ENCODE measurements around the gene NFIC. TPM values are rescaled to one million over a fixed set of nuclear protein-coding genes. Genes with fewer than 3 reads are reported as not detected.
"Not testable (repeated sequence)": the region's sequence is repeated elsewhere in the genome, so short reads cannot be mapped to it uniquely, and the experiment has no call there.

The NFIC gene
- total RNA-seq, 2 experiments from 2014 or later, result 12.6 to 13.1 TPM

DNA sequence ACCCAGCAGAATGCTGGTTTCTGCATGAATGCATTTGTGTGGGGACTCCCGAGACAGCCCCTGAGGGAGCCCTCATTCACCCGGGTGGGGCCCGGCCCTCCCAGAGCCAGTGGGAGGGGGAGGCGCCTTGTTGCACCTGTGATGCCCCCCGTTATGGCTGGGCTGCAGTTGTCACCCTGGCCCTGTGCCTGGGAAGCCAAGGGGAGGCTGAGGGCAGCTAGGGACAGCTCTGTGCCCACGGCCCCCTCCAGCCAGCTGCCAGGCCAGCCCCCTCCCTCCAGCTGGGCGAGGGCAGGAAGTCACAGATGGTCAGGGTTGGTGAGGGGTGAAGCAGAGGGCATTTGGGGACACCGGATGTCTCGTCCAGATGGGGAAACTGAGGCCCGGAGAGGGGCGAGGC lies 26.1 kb downstream of the NFIC start:
- ChIA-PET CTCF (interaction anchor here (1.1 kb wide), 1 partner anchor 37 kb away, joined by 4 read pairs; no protein-coding TSS in a partner anchor), POLR2A (no interaction called here)
- no peaks in the 10 kb centered on the region for H3K9me3 Mint-ChIP-seq
- H3K27me3 Mint-ChIP-seq, result no peaks in the 10 kb centered on the region
- DNase-seq, result no peak
- H3K4me3 Mint-ChIP-seq, result no peak overlapping the region
- H3K4me1 Mint-ChIP-seq, result peaks cover 15% of the 10 kb centered on the region
- no peak overlapping the region for H3K27ac Mint-ChIP-seq
- H3K36me3 Mint-ChIP-seq (ENCODE audit: low read depth), result no peaks in the 10 kb centered on the region

DNA sequence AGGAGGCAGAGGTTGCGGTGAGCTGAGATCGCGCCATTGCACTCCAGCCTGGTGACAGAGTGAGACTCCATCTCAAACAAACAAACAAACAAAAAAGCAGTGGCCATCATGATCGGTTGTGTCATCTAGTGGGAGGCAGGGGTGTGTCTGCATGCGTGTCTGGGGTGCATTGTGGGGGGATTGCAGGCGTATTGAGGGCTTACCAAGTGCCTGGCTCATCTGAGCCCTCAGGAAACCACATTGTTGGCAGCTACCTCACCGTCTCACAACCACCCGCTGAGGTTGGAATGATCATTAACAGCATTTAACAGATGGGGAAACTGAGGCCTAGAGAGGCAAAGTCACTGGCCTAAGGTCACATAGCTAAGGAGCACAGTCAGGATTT lies 30.5 kb downstream of the NFIC start:
- DNase-seq, result no peak
- Mint-ChIP-seq H3K27me3 (no peaks in the 10 kb centered on the region), H3K4me1 (no peaks in the 10 kb centered on the region), H3K4me3 (no peak overlapping the region), H3K36me3 (ENCODE audit: low read depth) (no peaks in the 10 kb centered on the region), H3K9me3 (no peaks in the 10 kb centered on the region), H3K27ac (no peak overlapping the region)
- CTCF ChIA-PET, result no interaction called here
- POLR2A ChIA-PET, result no interaction called here

DNA sequence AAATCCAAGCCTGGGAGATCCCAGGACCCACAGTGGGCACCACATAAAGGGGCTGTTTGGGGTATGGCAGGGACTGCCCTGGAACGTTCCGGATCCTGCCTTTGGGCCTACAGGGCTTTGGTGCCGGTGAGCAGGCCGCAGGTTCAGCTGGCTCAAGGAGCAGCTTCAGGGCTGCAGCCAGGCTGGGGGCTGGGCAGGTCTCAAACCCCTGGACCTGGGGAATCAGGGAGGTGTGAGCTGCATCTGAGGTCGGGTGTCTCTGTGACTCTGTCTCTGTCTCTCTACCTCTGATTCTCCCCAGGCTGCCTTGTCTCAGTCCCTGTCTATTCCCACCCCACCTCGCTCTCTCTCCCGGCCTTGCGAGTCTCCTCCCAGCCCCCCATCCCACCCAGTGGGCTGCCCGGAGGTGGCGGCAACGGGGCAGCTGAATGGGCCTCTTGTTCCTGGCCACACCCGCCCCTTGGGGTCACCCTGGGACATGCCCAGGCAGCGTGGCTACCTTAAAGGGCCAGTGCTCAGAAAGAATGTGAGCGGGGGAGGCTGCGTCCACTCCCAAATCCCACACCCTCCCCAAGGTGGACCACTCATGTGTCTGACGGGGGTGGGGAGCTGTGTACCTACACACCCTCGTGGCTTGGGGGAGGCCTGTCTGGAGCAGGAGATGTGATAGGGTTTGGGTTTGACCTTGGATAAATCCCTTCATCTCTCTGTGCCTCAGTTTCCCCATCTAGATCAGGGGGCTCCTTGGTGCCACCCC lies 31.1 kb downstream of the NFIC start:
- Mint-ChIP-seq H3K4me3 (no peak overlapping the region), H3K4me1 (no peaks in the 10 kb centered on the region), H3K9me3 (no peaks in the 10 kb centered on the region), H3K27ac (no peak overlapping the region), H3K27me3 (no peaks in the 10 kb centered on the region), H3K36me3 (ENCODE audit: low read depth) (no peaks in the 10 kb centered on the region)
- no peak for DNase-seq
- POLR2A ChIA-PET, result no interaction called here
- CTCF ChIA-PET, result no interaction called here

DNA sequence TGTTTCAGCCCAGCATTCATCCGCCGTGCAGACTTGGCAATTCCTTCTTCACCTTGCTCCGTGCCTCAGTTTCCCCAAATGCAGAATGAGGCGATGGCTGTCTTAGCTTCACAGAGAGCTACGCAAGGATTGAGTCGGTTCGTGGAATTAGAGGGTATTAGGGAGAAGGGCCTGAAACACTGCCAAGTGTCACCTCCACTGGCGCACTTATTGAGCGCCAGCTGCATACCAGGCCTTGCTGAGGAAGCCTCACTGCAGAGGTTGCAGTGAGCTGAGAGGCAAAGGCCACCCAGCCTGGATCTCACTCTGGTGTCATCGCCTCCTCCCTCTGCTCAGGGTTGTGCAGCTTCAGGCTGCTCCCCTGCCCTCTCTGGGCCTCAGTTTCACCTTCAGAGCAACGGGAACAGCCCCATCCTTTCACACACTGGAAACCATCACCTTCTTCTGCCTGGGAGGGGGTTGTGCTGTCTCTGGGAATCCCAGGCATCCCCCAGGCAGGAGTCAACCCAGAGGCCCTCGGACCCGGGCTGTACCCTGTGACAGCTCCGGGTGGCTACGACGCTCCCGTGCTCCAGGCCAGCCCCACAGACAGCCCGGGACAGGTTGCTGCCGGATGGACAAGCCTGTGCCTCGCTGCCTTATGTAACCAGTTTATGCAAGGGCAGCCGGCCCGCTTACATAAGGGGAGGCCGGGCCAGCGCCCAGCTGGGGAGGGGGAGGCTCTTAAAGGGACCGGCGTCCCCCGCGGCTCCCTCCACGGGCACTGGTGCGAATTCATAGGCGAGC lies 31.9 kb downstream of the NFIC start:
- POLR2A ChIA-PET, result no interaction called here
- H3K27ac Mint-ChIP-seq, result no peak overlapping the region
- H3K9me3 Mint-ChIP-seq, result no peaks in the 10 kb centered on the region
- H3K36me3 Mint-ChIP-seq (ENCODE audit: low read depth), result no peaks in the 10 kb centered on the region
- CTCF ChIA-PET, result no interaction called here
- no peaks in the 10 kb centered on the region for H3K27me3 Mint-ChIP-seq
- no peak overlapping the region for H3K4me3 Mint-ChIP-seq
- H3K4me1 Mint-ChIP-seq, result no peaks in the 10 kb centered on the region
- DNase-seq, result no peak

DNA sequence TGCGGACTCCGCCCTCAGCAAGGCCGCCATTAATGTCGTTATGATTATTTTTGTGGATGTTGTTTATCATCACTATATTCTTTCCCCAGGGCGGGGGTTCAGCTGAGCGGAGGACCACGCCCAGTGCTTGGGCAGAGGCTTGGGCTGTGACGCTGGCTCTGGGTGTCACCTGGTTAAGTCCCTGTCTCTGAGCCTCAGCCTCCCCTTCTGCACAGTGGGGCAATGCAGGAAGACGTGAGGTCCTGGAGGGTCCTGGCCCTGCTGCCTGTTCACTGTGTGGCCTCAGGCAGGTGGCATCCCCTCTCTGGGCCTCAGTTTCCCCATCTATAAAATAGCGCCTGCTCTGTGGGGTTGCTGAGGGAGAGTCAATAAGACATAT lies 32.5 kb downstream of the NFIC start:
- ChIA-PET POLR2A (no interaction called here), CTCF (no interaction called here)
- no peaks in the 10 kb centered on the region for H3K36me3 Mint-ChIP-seq (ENCODE audit: low read depth)
- no peak for DNase-seq
- H3K9me3 Mint-ChIP-seq, result no peaks in the 10 kb centered on the region
- no peak overlapping the region for H3K4me3 Mint-ChIP-seq
- no peaks in the 10 kb centered on the region for H3K4me1 Mint-ChIP-seq
- H3K27ac Mint-ChIP-seq, result no peak overlapping the region
- no peaks in the 10 kb centered on the region for H3K27me3 Mint-ChIP-seq

DNA sequence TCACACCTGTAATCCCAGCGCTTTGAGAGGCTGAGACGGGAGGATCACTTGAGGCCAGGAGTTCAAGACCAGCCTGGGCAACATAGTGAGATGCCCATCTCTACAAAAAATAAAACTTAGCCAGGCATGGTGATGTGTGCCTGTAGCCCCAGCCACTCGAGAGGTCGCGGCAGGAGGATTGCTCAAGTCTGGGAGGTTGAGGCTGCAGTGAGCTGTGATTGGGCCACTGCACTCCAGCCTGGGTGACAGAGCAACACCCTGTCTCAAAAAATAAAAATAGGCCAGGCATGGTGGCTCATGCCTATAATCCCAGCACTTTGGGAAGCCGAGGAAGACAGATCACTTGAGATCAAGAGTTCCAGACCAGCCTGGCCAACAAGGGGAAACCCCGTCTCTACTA lies 32.9 kb downstream of the NFIC start:
- H3K36me3 Mint-ChIP-seq (ENCODE audit: low read depth); DNase-seq; H3K4me1 Mint-ChIP-seq; H3K27me3 Mint-ChIP-seq; H3K4me3 Mint-ChIP-seq; H3K27ac Mint-ChIP-seq; CTCF ChIA-PET; H3K9me3 Mint-ChIP-seq; POLR2A ChIA-PET: not testable (repeated sequence)

DNA sequence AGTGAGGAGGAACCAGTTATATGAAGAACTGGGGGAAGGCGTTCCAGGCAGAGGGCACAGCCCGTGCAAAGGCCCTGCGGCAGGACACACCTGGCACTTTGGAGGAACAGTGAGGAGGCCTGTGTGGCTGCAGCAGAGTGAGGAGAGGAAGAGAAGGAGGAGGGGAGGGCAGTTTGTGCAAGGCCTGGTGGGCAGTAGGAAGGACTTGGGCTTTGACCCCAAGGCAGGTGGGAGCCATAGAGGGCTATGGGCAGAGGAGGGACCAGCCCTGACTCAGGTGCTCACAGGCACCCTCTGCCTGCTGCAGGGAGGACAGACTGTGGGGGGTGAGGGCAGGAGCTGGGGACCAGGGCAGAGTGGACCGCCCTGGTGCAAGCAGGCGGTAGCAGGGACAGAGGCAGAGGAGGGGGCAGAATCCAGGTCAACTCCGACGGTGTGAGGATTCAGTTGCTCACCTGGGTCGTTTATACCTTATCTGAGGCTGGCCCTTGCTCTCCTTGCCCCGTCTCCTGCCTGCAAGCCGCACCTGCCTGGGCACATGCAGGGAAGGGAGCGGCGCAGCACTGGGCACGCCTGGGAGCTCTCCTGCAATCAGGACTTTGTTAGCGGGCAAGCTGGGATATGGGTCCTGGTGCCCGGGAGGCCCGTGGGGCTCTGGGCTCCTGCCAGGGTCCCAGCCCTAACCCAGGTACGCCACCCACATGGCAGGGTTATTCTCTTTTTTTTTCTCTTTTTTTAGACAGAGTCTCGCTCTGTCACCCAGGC lies 34.8 kb downstream of the NFIC start:
- no peak for DNase-seq
- H3K27ac Mint-ChIP-seq, result no peak overlapping the region
- H3K4me3 Mint-ChIP-seq, result no peak overlapping the region
- POLR2A ChIA-PET, result no interaction called here
- CTCF ChIA-PET, result no interaction called here
- no peaks in the 10 kb centered on the region for H3K9me3 Mint-ChIP-seq
- no peaks in the 10 kb centered on the region for H3K4me1 Mint-ChIP-seq
- H3K27me3 Mint-ChIP-seq, result no peaks in the 10 kb centered on the region
- H3K36me3 Mint-ChIP-seq (ENCODE audit: low read depth), result no peaks in the 10 kb centered on the region

DNA sequence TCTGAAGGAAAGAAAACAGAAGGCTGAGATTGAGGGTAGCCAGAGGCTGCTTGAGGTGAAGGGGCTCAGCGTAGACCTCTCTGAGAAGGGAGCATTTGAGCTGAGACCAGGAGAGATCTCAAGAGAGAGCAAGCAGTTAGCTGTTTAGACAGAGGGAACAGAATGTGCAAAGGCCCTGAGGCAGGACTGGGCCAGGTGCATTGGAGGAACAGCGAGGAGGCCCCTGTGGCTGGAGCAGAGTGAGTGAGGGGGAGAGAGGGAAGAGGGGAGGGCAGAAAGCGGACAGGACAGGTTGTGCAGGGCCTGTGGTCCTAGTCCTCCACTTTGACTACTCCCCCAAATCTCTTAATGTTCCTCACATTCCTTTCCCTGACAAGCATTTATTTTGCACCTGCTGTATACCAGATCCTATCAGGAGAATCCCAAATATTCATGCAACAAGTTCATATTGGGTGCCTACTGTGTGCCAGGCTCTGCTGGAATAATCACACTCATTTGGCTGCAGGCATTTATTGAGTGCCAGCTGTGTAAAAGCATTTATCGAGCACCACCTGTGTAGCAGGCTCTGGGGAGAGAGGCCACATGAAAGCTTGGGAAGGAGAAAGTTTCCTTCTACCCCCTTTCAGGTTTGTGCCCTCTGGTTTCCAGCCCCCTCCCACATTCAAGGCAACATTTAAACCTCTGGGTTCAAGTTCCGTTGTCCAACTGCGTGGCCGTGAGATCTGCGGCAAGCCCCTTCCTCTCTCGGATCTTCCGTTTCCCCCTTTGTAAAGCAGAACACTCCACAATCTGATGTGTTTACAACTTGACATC lies 36.5 kb downstream of the NFIC start:
- H3K27me3 Mint-ChIP-seq, result no peaks in the 10 kb centered on the region
- no peaks in the 10 kb centered on the region for H3K36me3 Mint-ChIP-seq (ENCODE audit: low read depth)
- no peak overlapping the region for H3K4me3 Mint-ChIP-seq
- H3K4me1 Mint-ChIP-seq, result no peaks in the 10 kb centered on the region
- POLR2A ChIA-PET, result no interaction called here
- DNase-seq, result no peak
- H3K27ac Mint-ChIP-seq, result no peak overlapping the region
- CTCF ChIA-PET, result no interaction called here
- H3K9me3 Mint-ChIP-seq, result no peaks in the 10 kb centered on the region

DNA sequence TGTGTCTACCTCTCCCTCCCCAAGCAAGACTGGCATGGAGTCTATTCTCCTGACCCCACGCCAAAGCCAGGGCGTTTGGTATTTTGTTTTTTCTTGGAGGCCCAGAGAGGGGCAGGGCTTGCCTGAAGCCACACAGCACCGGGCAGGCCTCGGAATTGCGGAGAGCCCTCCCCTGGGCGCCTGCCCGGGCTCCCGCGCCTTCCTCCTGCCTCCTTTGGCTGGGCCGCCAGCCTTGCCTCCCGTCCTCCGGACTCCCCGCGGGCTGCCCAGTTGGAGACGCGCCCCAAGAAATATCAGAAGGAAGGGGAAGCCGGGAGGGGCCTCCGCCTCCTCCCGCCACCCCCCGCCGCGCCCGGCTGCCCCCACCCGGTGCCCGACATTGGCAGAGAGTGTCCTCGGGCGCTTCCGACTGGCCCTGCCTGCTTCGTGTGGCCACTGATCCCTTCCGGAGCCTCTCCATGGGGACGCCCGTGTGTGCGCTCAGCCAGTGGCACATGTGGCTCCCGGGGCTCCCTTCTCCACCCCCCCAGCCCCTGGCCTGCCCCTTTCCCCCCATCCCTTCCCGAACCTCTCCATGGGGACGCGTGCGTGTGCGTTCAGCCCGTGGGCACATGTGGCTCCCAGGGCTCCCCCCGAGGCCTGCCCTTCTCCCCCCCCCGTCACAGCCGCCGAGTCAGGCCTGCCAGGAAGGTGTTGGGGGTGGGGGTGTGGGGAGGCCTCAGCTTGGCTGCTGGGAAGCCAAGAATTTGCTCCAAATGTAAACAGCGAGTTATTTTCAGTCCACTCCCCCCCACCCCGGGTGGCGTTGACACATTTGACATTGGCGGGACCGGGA lies 37.3 kb downstream of the NFIC start:
- POLR2A ChIA-PET, result no interaction called here
- DNase-seq, result no peak
- CTCF ChIA-PET, result no interaction called here
- Mint-ChIP-seq H3K4me1 (no peaks in the 10 kb centered on the region), H3K36me3 (ENCODE audit: low read depth) (no peaks in the 10 kb centered on the region), H3K4me3 (no peak overlapping the region), H3K27me3 (no peaks in the 10 kb centered on the region), H3K9me3 (no peaks in the 10 kb centered on the region), H3K27ac (no peak overlapping the region)

DNA sequence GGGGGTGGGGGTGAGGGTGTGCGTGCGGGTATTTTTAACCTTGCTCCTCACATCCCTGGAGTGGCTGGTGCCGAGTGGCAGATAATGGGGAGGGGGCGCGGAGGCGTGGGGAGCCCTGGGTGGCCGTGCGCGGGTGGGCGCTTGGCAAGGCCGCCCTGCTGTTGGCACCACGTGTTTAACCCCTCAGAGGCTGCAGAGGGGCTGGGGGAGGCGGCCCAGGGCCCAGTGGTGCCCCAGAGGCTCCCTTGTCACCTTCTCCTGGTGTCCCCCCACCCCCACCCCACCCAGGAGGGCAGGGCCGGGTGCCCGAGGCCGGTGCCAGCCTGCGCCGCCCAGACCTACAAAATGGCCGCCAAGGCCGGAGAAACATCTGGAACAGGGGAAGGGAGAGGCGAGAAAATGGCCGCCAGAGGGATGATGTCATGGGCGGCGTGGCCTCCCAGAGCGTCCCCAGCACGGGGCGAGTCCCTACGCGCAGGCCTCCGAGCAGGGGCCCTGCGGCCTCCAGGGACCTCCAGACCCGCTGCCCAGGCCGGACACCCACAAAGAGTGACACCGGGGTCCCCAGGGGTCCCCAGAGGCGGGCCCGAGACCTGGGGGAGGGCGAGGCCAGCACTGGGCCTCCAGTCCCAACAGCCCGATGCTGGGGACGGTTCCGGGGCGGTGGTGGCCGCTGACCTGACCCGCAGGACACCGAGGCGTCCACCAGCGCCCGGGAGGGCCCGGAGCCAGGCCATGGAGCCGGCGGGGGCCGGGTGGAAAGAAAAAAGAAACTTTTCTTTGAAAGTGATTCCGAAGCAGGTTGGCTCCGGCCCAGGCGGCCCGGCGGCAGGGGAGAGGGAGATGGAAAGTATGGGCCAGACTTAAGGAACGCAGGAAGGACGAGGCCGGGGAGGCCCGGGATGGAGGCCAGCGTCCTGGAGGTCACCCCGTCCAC lies 38.2 kb downstream of the NFIC start:
- Mint-ChIP-seq H3K4me3 (no peak overlapping the region), H3K36me3 (ENCODE audit: low read depth) (no peaks in the 10 kb centered on the region), H3K27ac (no peak overlapping the region), H3K9me3 (no peaks in the 10 kb centered on the region), H3K4me1 (no peaks in the 10 kb centered on the region), H3K27me3 (no peaks in the 10 kb centered on the region)
- CTCF ChIA-PET, result no interaction called here
- no peak for DNase-seq
- POLR2A ChIA-PET, result no interaction called here

DNA sequence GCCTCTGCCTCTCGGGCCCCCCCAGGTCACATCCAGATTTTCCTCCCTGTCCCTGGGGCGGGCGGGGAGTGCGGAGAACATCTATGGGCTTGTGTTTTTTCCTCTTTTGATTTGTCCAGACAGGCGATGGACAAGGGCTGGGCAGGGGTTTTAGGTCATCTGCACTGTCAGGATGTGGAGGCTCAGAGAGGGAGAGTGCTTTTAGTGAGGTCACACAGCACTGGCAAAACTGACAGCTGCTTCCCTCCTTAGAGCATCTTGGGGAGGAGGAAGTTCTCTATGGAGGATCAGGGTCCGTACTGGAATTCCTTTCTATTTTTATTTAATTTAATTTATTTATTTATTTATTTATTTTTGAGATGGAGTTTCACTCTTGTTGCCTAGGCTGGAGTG lies 38.9 kb downstream of the NFIC start:
- ChIA-PET POLR2A (no interaction called here), CTCF (no interaction called here)
- no peak overlapping the region for H3K4me3 Mint-ChIP-seq
- H3K36me3 Mint-ChIP-seq (ENCODE audit: low read depth), result no peaks in the 10 kb centered on the region
- H3K9me3 Mint-ChIP-seq, result no peaks in the 10 kb centered on the region
- no peak for DNase-seq
- no peak overlapping the region for H3K27ac Mint-ChIP-seq
- H3K4me1 Mint-ChIP-seq, result no peaks in the 10 kb centered on the region
- no peaks in the 10 kb centered on the region for H3K27me3 Mint-ChIP-seq

DNA sequence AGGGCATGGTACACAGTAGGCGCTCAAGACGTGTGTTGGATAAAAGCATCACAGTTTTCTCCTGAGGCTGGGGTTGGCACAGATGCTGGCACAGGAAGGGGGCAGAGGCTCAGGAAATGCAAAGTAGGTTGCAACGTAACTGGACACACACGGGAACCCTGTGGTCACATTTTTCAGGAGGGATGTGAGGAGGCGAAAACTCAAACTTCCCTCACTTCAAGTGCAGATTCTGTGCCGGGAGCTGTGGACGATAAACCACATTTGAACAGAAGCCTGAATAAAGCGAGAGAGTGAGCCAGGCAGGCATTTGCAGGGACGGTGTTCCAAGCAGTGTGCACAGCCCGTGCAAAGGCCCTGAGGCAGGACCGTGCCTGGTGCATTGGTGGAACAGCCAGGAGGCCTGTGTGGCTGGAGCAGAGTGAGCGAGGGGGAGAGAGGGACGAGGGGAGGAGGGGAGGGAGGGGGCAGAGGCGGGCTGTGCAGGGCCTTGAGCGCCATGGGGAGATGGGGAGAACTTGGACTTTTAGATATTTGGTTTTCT lies 40.3 kb downstream of the NFIC start:
- H3K4me1 Mint-ChIP-seq, result no peaks in the 10 kb centered on the region
- H3K36me3 Mint-ChIP-seq (ENCODE audit: low read depth), result no peaks in the 10 kb centered on the region
- no peaks in the 10 kb centered on the region for H3K9me3 Mint-ChIP-seq
- no peaks in the 10 kb centered on the region for H3K27me3 Mint-ChIP-seq
- no peak overlapping the region for H3K4me3 Mint-ChIP-seq
- ChIA-PET CTCF (no interaction called here), POLR2A (no interaction called here)
- no peak for DNase-seq
- no peak overlapping the region for H3K27ac Mint-ChIP-seq
